Activated T-cell treated with anti-CD3 and anti-CD28 coated beads for 1 hour (primary cell): ENCODE measurements around the gene STRBP.

Experiments
- DNase-seq: peaks from one replicate; pipeline ENCODE4 v3.0.0-alpha.2; 2020; ENCODE audit warnings: low read depth

The STRBP gene

DNA sequence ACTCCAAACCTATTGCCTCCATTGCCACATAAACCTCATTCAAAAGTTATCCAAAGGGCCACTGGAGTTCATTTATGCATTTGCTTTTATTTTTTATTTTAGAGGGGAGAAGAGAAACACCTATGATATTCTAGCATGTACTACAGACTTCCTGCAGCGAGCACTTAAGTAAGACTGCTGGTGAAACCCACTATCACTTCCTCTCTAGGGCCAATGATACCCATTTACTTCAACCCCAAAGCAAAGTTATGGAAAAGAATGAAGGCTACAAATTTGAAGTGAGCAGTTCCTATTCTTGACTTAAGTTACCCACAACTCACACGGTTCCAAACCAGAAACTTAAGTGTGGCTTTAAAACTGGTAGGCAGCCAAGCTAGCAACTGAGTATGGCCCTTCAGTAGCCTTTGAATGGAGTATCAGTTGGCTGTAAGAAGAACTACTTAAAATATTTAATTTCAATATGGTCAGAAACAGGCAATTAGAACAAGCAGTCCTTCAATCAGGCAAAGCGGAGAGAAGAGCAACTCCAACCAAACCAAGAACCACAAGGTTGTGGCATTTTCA is 140.8 kb downstream of the STRBP start:
- DNase-seq: no peak

DNA sequence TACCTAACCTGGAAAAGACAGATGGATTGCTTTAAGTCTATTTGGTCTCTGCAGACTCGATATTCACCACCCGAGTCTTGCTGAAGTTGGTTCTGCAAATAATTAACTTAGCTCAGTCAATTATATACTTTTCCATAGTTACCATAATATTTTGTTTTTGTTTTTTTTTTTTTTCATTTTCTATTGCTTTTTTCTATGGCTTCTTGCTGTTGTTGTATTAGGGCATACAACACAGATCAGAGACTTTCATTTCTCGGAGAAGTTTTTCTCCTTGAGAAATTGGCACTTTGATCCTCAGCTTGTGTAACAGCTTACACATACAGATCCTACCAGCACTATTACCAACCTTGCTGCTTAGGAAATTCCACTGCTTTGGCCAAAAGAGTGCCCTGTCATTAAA is 146.9 kb downstream of the STRBP start:
- no peak for DNase-seq

DNA sequence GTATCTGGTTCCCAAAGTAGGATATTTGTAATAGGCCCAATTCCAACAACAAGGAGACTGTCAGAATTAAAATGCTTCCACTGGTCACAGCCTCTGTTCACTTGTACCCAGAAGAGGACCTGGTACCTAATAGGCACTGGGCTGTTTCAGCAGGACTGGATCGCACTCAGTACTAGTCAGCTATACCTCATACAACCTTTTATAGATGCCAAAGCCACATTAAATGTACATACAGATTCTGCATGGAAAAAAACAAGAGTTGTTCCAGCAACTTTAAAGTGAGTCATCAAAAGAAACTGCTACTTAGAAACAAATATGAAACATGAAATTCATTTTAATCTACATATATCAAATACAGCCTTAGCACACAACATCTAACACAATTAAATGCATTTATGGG is 147.4 kb downstream of the STRBP start:
- no peak for DNase-seq

DNA sequence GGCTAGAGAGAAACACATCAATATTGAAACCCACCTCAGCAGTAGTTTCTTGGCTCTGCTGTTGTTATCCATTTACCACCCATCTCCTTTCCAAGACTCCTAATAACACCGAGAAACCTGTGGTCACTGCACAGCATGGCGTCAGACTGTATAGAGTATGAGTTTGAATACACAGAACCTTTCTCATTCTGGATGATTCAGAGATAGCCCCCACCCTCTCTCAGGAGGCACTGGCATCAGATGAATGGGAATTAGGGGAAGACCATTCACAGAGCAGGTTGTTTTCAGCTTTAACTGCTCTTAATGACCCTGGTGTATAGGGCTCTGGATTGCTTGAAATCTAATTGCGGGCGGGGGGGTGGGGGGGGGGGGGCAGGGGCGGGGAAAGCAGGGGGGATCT is 148.3 kb downstream of the STRBP start:
- DNase-seq: no peak

DNA sequence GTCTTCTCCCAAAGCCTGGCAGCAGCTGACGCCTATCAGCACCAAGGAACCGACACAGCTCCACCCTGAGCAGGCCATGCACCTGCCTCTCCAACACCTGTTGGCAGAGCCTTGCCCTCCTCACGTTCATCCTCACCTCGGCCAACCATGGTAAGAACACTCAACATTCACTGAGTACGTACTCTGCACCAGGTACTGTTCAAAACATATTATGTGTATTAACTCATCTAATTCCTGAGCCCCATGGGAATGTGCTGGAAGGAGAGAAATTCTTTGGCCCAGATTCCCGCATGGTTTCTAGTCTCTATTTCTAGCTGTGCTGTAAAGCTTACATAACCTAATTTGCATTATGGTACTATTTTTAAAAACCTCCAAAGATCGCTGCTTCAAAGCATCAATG is 148.8 kb downstream of the STRBP start:
- DNase-seq: no peak

- DNase-seq: no peak
Measured at GRCh38 chr9:123116036-123116435, 152.3 kb downstream of the STRBP start.

- DNase-seq: no peak
Measured at GRCh38 chr9:123115146-123115913, 153.1 kb downstream of the STRBP start.

- no peak for DNase-seq
Measured at GRCh38 chr9:123113185-123113584, 155.2 kb downstream of the STRBP start.

DNA sequence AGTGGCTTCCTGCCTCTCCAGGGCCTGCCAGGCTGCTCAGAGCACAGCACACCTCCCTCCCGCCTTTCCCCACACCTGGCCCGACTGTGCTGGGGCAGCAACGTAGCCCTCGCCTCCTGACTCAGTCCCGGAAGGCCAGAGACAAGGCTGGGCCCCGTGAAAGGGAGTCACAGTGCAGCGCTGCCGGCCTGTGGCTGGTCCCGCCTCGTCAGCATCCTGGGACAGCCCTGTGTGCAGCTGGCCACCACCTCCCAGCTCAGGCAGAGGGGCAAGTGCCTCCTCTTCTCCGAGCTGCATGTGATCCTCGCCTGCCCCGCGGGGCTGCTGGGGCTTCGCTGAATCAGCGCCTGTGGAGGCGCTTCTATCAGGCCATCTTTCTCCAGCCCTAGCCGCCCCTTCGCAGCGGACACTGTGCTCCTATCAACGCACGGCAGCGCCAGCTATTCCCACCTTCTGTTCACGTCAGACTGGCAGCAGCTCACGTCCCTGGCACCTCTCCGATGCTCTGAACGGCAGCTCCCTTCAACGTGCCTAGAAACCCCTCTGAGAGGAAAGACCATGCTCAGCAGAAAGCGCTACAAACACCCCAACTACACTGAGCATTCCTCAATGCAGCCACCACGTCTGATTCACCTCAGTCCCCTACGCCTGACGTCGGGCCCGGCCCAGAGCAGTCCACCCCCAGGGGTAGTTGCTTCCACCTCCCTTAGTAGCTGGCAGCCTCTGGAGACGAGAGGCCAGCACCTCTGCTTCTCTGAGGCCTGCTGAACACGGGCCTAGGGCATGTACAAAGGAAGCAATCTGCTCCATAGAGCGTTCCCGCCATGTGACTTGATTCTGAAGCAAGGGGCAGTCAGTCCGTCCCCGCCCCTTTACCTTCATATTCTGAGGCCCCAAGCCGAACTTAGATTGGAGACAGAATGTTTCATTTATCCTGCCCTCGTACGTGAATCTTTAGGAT is 156.1 kb downstream of the STRBP start:
- DNase-seq: no peak

DNA sequence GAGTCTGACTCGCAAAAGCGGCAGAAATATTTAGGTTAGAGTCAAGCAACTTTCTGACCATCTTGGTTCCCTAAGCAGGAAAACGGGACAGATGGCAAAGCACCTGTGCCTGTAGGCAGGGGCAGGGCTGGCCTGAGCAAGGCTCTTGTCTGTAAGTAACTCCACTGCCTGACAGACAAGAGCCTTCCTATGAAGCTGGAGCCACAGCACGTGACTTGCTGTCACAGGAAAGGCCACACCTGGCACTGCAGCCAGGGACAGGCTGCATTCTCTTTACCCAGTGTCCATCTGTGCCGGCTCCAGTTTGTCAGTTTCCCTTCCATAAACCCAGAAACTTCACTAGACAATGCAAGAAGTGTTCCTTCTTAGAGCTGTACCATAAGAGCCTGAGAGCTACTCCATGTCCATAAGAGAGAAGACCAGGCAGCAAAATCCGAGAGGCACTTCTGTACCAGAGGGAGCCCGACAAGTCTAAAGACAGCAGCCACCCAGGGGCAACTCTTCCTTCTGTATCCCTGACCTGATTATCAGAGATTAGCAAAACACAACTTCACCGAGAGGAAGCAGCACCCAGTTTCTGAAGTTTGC is 156.9 kb downstream of the STRBP start:
- DNase-seq: no peak

DNA sequence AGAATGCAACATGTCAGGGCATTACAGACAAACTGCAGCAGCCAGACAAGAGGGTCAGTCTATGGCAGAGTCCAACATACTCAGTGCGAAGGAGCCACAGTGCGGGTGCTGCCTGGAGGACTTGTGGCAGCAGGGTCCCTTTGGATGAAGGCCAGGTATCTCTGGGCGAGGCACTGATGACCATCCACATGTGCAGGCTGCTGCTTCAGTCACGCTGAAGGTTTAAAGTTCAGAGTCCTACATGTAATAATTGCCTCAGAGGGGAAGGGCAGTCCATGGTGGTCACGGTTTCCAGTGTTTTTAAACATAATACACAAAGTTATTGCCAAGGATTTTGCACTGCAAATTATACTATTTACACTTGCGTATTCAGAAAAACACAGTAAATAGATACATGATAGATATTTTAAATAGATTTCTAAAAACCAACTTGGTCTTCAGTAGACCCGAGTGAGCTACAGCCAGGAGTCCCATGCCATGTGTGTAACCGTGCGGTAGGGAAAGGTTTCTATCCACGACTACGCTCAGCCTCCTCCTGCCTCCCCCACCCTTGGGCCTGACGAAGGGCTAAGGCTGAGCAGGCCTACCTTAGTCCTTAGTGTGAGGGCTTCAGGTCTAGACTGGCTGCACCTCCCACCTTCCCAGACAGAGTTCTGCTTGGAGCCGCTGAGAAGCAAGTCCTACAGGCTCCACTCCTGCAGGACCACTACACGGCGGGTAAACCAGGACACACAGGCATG is 158.7 kb downstream of the STRBP start:
- DNase-seq: no peak

- DNase-seq: no peak
Measured at GRCh38 chr9:123108976-123109375, 159.4 kb downstream of the STRBP start.

- no peak for DNase-seq
Measured at GRCh38 chr9:123107639-123108285, 160.6 kb downstream of the STRBP start.

GRCh38 chr9:123105490-123105889 is 162.9 kb downstream of the STRBP start:
- no peak for DNase-seq

GRCh38 chr9:123104807-123105206 is 163.6 kb downstream of the STRBP start:
- no peak for DNase-seq

DNA sequence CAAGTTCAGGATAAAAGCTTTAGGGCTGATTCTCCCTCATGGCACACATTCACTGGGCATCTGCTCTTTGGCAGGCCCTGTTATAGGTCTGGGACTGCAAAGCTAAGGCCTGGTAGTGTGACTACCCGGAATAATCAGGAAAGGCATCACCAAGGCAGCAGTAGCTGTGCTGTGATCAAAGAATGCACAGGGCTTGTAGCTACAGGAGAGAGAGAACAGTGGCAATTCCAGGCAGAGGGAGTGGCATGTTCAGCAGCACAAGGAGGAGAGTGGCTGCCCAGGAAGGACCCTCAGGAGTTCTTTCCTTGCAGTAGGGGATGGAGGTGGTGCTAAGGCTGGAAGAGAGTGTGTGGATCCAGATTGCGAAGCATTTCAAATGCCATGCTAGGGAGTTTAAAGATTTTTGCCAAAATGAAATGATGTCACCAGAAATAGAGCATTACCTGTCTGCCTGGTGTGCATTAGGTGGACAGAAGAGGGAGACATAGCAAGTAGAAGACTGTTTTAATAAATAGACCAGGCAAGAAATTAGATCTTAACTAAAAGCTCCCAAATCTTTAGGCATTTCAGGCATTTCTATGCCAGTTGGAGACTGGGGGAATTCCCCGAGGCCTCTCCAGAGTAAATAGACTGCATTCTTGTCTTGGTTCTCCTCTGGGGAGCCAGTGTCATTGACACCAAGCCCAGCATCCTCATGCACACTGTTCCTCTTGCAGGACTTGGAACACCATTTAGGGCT is 165.8 kb downstream of the STRBP start:
- DNase-seq: no peak

DNA sequence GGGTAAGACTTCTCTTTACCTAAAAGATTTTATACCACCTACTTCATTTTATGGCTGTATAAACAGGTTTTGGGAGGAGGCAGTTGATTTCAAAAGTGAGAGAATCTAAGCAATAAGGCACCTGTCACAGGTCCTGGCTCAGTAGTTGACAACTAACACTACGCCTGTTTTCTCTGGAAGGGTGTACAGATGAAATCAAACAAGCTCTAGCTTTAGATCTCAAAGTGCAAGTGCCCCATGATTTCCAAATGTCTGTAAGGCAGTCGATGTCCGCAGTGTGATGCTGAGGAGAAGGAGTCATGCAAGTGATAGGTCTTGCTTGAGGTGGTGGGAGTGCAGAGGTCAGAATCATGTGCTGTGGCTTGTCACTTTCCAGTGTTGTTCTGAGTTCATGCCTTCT is 168.8 kb downstream of the STRBP start:
- DNase-seq: no peak

- DNase-seq: no peak
Measured at GRCh38 chr9:123099042-123099441, 169.3 kb downstream of the STRBP start.

DNA sequence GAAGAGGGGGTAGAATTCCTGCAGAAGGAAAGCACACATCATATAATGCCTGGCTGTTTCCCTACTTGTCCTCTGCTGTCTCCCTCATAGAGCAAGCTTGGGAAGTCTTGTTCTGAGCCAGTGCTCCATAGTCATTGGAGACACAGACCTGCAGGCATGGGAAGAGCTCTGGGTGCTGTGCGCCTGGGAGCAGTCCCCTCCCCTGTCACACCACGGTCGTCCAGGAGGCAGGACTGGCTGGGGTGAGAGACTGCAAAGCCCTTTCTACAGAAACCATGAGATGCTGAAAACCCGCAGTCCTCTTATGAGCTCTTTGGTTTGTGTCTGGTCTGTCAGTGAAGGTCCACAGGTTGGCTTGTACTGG is 170.3 kb downstream of the STRBP start:
- DNase-seq: no peak

DNA sequence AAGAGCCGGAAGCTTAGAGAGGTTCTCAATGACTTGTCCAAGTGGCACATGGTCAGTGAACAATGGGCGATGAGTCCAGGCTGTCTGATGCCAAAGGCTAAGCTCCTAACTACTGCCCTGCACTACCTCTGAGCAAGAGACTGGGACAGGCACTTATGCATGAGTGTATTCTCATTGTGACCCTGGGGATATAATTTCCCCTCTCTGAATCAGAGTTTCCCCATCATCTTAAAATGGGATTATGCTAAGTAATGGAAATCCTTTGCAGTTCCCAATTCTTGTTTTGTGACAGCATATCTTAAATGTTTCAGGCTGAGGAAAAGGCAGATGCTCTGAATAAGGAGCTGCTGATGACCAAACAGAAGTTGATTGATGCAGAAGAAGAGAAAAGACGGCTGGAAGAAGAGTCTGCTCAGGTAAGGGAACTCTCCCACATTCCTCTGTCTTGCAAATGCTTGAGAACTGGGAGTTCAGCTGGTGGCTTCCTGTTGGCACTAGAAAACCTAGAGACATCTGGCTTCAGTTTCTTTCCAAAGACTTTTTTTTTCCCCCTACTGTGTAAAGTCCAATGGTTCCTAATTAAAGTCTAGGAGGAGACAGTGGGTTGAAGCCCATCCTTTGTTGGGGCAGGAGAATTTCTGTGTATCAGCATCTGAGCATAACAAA is 170.8 kb downstream of the STRBP start:
- no peak for DNase-seq
